GM21423 (cell line): Measurements from ENCODE around the gene CMTM3.
"Not testable (repeated sequence)": the region's sequence is repeated elsewhere in the genome, so short reads cannot be mapped to it uniquely, and the experiment has no call there.

Source experiments
- ATAC-seq: cut with Tn5 transposase; IDR thresholded peaks from one replicate; pipeline ENCODE4 v1.9.1; 2021; ENCODE audit warnings: mild to moderate bottlenecking, moderate library complexity; ENCODE audit not compliant: unreplicated experiment

The CMTM3 gene

GRCh38 chr16:66581246-66581952 is 23.1 kb upstream of the CMTM3 start:
- no peak for ATAC-seq

GRCh38 chr16:66585481-66586239 is 18.8 kb upstream of the CMTM3 start:
- no peak for ATAC-seq

GRCh38 chr16:66587881-66588600 is 16.5 kb upstream of the CMTM3 start:
- no peak for ATAC-seq

GRCh38 chr16:66588981-66589713 is 15.4 kb upstream of the CMTM3 start:
- ATAC-seq: no peak

GRCh38 chr16:66590322-66590721 is 14.2 kb upstream of the CMTM3 start:
- ATAC-seq: no peak

- ATAC-seq: no peak
These were observed 13.5 kb upstream of the CMTM3 start for GRCh38 chr16:66591018-66591417.

- ATAC-seq: no peak
These were observed 12.3 kb upstream of the CMTM3 start for GRCh38 chr16:66592241-66592640.

GRCh38 chr16:66592814-66593213 is 11.7 kb upstream of the CMTM3 start:
- ATAC-seq: no peak

- no peak for ATAC-seq
These were observed 9.8 kb upstream of the CMTM3 start for GRCh38 chr16:66594739-66595138.

GRCh38 chr16:66596559-66596958 is 7.9 kb upstream of the CMTM3 start:
- not testable (repeated sequence) for ATAC-seq

GRCh38 chr16:66596986-66597848 is 7.3 kb upstream of the CMTM3 start:
- ATAC-seq: no peak

- no peak for ATAC-seq
These were observed 6.4 kb upstream of the CMTM3 start for GRCh38 chr16:66598111-66598510.

GRCh38 chr16:66599726-66600125 is 4.8 kb upstream of the CMTM3 start:
- no peak for ATAC-seq

GRCh38 chr16:66600477-66600876 is 4.0 kb upstream of the CMTM3 start:
- no peak for ATAC-seq

- no peak for ATAC-seq
These were observed 3.0 kb upstream of the CMTM3 start for GRCh38 chr16:66601471-66601870.

- ATAC-seq: no peak
These were observed 748 bp upstream of the CMTM3 start for GRCh38 chr16:66603537-66604375.

- no peak for ATAC-seq
These were observed 874 bp downstream of the CMTM3 start for GRCh38 chr16:66605177-66605978.

GRCh38 chr16:66605979-66606751 is 1.7 kb downstream of the CMTM3 start:
- peak; percentile 52 for ATAC-seq
